Measurements from ENCODE around the gene CLEC19A.
"Not testable (repeated sequence)": the region's sequence is repeated elsewhere in the genome, so short reads cannot be mapped to it uniquely, and the experiment has no call there.

Gene CLEC19A

DNA sequence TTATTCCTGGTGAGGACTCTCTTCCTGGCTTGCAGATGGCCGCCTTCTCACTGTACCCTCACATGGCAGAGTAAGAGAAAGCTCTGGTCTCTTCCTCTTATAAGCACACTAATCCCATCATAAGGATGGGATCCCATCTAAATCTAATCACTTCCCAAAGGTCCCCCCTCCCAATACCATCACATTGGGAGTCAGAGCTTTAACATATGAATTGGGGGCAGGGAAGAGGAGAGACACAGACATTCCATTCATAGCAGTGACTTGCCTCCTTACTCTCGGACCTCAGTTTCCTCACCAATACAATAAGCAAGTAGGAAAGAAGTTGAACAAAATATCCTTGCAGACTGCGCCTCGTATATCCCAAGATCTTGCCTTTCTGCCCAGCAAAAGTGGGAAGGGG, 1.7 kb downstream of the CLEC19A start:
- DNase-seq, result no peak

DNA sequence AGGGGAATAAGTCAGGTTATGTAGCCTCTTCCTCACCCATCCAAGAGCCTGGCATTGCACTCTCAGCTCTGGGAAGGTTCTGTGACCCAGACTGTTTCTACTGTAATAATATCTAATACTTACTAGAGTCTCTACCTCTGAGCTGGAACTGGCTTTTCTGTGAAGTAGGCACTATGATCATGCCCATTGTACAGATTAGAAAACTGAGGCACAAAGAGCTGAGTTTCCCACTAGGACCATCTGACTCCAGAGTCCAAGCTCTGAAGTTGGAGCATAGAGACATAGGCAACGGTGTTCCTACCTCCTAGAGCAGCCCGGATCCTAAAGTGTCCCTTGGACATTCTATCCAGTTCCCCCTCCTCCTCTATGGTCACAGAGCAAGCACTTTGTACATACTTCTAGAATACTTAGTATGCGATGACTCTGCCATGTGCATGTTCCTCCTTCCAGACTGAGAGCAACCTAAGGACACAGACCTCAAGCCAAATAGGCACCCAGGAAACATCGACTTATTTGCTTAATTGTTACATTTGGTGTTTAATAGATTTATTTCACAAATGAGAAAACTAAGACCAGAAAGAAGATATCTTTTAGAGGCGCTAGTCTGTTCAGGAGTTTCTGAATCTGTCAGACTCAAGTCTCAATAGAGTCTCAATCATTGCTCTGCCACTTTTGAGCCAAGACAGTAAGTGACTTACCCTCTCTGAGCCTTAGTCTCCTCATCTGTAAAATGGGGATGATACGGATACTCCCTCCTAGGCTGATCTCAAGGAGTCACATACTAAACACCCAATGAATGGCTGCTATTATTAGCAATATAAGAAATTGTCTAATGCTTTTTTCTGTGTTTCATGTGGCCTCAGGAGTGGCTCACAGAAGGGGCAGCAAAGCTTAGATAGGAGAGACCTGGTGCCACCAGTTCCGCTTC, 3.6 kb downstream of the CLEC19A start:
- DNase-seq, result no peak

DNA sequence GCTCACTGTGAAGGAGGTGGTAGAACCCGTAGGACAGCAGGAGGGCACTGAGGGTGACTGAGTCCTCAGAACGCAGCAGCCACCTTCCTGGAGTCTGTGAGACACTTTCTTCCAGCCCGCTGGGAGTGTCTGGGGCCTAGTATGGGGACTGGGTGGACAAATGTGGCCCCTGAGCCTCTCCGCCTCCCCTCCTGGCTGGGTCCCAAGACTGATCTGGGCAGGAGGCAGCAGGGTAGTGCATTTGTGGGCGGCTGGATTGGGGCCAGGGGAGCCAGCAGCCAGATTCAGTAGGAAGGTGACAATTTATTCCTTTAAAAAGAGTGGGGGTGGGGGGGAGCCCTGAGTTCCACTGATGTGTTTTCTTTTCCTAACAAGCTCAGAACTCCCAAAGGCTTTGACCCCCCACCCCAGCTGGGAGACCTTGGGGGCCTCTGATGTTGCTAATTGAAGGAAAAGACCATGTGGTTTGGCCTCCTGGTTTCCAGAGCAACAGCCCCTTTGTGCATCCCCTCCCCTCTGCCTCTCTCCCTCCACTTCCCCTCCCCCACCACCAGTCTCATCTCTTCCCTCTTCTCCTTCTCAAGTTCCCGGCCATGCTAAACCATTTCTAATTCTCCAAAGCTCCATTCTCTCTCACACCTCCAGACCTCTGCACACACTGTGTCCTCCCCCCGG, 4.4 kb downstream of the CLEC19A start:
- no peak for DNase-seq

GRCh38 chr16:19290860-19291259, 5.3 kb downstream of the CLEC19A start:
- DNase-seq, result no peak

- no peak for DNase-seq
These were observed 5.9 kb downstream of the CLEC19A start for GRCh38 chr16:19291475-19291874.

- DNase-seq, result no peak
These were observed 6.7 kb downstream of the CLEC19A start for GRCh38 chr16:19292186-19292585.

DNA sequence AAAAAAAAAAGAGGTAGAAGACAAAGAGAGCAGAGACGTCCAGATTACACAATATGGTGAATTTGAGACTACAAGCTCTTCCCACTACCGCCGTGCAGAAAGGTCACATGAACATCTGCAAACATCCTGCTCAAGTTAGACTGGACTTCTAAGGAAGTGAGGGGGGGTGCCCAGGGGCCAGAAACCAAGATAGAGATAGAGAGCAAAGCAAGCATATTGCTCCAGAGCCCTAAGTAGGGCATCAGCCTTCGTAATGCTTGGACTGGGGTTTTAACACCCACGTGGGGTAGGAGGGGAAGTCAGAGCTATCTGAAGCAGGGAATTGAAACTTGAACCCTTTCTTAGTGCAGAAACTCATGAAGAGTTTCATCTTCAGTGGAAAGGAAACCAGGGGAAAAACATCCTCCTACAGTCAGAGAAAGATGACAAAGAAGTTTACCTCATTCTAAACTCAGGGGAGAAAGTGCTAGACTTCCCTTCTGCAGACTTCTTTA, 8.7 kb downstream of the CLEC19A start:
- no peak for DNase-seq

DNA sequence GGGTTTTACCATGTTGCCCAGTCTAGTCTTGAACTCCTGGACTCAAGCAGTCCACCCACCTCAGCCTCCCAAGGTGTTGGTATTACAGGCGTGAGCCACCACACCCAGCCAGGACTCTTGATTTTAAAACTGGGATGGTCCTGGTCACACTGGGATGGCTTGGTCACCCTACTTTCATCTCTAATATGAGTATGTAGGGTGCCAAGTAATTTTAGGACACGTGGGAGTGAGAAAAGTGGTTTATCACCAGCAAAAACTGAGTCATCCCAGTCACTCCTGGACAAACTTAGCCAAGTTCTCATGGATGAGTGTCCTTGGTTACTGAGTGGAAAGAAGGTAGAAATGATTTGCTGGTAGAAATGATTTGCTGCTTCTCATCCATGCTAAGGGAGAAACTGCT, 9.9 kb downstream of the CLEC19A start:
- DNase-seq, result no peak

DNA sequence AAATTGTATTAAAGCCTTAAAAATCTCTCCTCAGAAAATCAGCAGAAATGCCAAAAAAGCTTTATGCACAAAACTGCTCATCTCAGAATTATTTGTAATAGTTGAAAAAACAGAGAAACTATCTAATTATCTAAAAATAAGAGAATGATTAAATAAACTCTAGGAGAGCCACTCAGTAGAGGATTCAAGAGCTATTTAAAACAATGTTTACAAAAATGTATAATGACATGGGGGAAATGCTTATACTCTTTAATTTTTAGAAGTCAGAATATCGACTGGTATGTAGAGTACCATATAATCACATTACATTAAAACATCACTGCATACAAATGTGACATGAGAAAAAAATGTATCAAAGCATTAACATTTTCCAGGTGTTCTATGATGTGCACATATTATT, 11.9 kb downstream of the CLEC19A start:
- DNase-seq, result no peak

- DNase-seq, result no peak
These were observed 14.0 kb downstream of the CLEC19A start for GRCh38 chr16:19299565-19299964.

DNA sequence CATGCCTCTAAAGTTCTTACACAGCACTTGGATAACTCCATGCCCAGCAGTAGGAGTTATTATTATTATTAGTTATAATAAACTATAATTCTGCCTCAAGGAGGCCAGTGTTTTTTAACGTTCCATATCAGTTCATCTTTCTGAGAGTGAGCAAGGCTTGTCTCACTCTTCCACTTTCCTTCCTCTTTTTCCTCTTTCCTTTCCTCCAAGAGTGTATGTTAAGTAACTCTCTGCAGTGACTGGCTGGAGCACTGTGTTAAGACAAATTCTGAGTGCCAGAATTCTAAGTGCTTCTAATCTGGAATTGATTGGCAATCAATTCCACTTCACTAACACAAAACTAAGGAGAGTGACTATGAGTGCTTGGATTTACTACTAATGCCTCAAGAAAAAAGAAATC, 16.4 kb downstream of the CLEC19A start:
- DNase-seq, result no peak

DNA sequence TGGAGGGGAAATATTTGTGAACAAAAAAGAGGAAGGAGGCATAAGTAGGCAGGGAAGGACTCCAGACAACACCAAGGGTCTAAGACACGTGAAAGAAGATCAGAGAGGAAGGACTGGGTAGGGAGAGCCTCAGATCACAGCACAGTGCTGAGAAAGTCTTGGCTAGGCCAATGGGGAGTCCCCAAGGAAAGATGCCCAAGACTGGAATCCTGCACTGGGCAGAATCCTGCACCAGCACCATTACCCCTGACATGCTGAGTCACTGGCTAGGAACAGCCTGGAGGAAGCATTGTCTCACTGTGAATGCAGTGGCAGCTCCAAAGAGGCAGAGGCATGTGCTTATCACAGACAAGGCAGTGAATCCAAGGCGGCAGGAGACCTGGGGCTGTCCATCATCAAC, 19.2 kb downstream of the CLEC19A start:
- no peak for DNase-seq

- no peak for DNase-seq
These were observed 19.9 kb downstream of the CLEC19A start for GRCh38 chr16:19305443-19305842.

DNA sequence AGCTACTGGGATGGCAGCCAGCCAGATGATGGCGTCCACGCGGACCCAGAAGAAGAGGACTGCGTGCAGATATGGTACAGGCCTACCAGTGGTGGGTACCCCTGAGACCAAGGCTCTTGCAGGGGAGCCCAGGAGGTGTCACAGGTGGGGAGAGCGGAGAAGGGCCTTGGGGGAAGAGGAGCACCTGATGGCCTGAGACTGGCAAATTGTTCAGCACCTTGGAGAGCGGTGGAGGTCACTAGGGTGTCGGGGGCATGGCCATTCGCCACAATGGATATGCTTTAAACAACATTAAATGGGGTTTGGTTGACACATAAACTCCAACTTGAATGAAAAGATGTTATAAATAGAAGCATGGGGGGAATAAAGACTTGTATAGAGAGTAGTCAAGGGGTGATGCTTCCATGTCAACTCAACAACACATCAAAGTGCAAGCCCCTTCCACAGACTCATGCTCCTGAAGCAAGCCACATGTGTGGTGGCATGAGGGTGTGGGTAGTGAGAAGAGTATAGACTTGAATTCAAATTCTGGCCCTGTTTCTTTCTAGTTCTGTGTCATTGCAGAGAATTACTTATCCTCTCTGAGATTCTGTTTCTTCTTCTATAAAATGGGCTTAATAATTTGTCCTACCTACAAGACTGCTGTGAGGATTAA, 22.2 kb downstream of the CLEC19A start:
- no peak for DNase-seq

GRCh38 chr16:19308392-19308791, 22.9 kb downstream of the CLEC19A start:
- no peak for DNase-seq

DNA sequence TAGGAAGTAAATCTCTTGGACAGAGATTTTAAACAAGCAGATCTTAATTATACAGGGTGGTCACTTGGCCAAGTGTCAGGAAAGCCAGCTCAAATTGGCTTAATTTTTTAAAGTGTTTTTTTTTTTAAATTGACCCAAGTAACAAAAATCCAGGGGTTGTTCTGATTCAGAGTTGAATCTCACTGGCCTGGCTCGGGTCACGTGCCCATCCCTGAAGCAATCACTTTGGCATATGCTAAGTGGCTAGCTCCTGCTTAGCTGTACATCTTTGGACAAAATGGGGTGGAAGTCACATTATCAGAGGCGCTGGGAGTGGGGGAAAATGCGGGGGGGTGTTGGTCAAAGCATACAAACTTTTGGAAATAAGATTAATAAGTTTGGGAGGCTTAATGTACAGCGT, 23.6 kb downstream of the CLEC19A start:
- DNase-seq, result no peak

- DNase-seq, result no peak
These were observed 29.3 kb downstream of the CLEC19A start for GRCh38 chr16:19314718-19315425.

- no peak for DNase-seq
These were observed 30.4 kb downstream of the CLEC19A start for GRCh38 chr16:19315889-19316433.

- DNase-seq, result no peak
These were observed 31.3 kb downstream of the CLEC19A start for GRCh38 chr16:19316846-19317245.

- not testable (repeated sequence) for DNase-seq
These were observed 35.7 kb downstream of the CLEC19A start for GRCh38 chr16:19321186-19321585.

DNA sequence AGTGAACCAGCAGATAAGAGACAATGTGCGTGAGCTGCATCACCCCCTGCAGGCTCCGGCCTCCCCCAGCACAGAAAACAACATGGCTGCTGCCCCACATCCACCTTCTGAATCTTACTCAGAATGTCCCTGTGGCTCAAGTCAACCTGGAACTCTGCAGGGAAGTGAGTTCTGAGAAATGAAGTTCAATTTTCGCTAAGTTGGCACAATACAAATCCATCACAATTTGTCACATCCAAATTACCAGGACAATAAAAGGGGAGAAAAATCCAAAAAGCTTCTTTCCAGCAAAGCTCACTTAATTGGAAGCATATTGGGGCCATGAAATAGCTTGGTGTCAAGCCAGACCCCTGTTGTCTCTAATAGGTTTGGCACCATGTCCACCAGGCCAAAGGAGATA, 38.1 kb downstream of the CLEC19A start:
- no peak for DNase-seq

- DNase-seq, result no peak
These were observed 42.8 kb downstream of the CLEC19A start for GRCh38 chr16:19328364-19328763.

DNA sequence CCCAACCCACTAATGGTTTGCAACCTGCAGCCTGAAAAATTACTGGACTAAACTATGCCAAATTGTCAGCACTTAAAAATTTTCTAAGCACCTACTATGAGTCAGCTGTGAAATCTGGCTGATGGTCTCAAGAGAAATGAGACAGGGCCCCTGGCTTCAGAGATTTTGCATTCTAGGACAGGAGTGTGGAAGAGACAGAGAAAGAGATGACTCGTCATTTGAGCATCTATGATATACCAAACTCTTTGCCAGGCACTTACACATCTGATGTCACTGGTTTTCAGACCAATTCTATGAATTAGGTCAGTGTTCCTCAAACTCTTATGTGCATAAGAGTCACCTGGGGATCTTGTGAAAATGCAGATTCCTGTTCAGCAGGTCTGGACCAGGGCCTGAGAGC, 44.4 kb downstream of the CLEC19A start:
- DNase-seq, result no peak

Data from amniotic stem cell (primary cell).